ENCODE data around the gene EPAS1. TPM values are rescaled to one million over a fixed set of nuclear protein-coding genes. Genes with fewer than 3 reads are reported as not detected.

Gene EPAS1
- polyA plus RNA-seq, 1 of the 3 experiments (the other 2 are of a cell fraction) = 69.2 TPM

DNA sequence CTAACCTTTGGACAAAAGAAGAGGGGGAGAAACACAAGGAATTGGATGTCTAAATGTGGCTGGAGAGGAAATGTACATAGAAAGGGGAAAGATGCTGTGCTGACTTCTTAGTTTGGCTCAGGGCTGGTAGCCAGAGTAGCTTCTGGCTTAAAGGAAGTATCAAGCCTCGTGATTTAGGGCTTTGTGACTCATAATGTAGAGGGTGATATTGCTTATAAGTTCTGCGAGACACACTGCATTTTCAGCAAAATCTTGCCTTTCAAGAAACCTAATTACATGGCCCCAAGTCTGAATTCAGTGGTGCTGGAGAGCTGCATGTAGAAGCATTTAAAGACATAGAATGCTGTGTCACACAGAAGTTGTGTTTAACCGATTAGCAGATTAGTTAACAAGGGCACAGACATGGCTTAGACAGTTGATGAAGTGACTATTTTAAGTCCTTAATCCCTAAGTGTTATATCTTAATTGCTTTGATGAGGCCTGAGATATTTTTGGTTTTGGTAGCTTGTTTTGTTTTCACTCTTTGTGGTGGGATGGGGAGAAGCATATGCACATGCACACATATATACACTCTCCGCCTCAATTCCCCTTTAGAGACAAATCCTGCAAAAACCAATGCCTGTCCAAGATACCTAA, 66.4 kb downstream of the EPAS1 start:
- peaks cover 14 to 66% of the 10 kb centered on the region in 2 experiments; a peak in 3 of 4 replicates for H3K4me1 ChIP-seq (ENCODE audit: control insufficient read depth in 1 of 2, insufficient read depth in 2 of 2, low read depth in 1 of 2, low read length in 1 of 2)
- no peaks in the 10 kb centered on the region for H3K27me3 ChIP-seq (ENCODE audit: insufficient read depth)
- no peaks in the 10 kb centered on the region for H4K20me1 ChIP-seq (ENCODE audit: insufficient read depth)
- POLR2A ChIA-PET = interaction anchor here (1.0 to 1.1 kb wide), 2 partner anchors 10 to 26 kb away, joined by 3 read pairs; no protein-coding TSS in a partner anchor
- no peak overlapping the region for H2AFZ ChIP-seq (ENCODE audit: low read depth)
- no peak overlapping the region; the same call in 1 of the 2 replicates for H3K9ac ChIP-seq
- H3K36me3 ChIP-seq (replicated peaks in 1 of 2; ENCODE audit: control insufficient read depth in 1 of 2, insufficient read depth in 2 of 2, low read length in 1 of 2) = peaks cover 49 to 75% of the 10 kb centered on the region in 2 experiments
- no peaks in the 10 kb centered on the region for H3F3A ChIP-seq (replicated peaks; ENCODE audit: insufficient read depth)
- no peak for DNase-seq
- peaks cover 28% of the 10 kb centered on the region for H3K79me2 ChIP-seq (ENCODE audit: insufficient read depth)
- no peak overlapping the region for H3K4me2 ChIP-seq
- H3K9me2 ChIP-seq = no peaks in the 10 kb centered on the region
- TF ChIP-seq MXI1 (IDR thresholded peaks at IDR 0.05; ENCODE audit: low read depth, low read length) (no peak), NRF1 (IDR thresholded peaks at IDR 0.05; ENCODE audit: low read depth, low read length) (no peak), RCOR1 (IDR thresholded peaks at IDR 0.05; ENCODE audit: low read length) (no peak), SMC3 (IDR thresholded peaks at IDR 0.05; ENCODE audit: low read depth, low read length) (no peak), GATA2 (CRISPR knock-in tag; IDR thresholded peaks at IDR 0.05) (no peak), FOXM1 (IDR thresholded peaks at IDR 0.05; ENCODE audit: low read depth) (no peak), TEAD4 (IDR thresholded peaks at IDR 0.05; ENCODE audit: borderline replicate concordance, insufficient read depth) (no peak), RAD21 (IDR thresholded peaks at IDR 0.05; ENCODE audit: low read length) (no peak), SIN3A (IDR thresholded peaks at IDR 0.05; ENCODE audit: borderline replicate concordance, low read depth, low read length) (no peak), NFIC (IDR thresholded peaks at IDR 0.05; ENCODE audit: borderline replicate concordance) (0 out of 2 replicates have a peak, but pooled peaks have one; percentile 22), FOSL2 (IDR thresholded peaks at IDR 0.05; ENCODE audit: borderline replicate concordance, low read depth) (peak; percentile 48; the same call in 1 of the 2 replicates), CHD2 (IDR thresholded peaks at IDR 0.05; ENCODE audit: low read length, partially characterized antibody) (no peak)
- TF ChIP-seq, protein P1, sequence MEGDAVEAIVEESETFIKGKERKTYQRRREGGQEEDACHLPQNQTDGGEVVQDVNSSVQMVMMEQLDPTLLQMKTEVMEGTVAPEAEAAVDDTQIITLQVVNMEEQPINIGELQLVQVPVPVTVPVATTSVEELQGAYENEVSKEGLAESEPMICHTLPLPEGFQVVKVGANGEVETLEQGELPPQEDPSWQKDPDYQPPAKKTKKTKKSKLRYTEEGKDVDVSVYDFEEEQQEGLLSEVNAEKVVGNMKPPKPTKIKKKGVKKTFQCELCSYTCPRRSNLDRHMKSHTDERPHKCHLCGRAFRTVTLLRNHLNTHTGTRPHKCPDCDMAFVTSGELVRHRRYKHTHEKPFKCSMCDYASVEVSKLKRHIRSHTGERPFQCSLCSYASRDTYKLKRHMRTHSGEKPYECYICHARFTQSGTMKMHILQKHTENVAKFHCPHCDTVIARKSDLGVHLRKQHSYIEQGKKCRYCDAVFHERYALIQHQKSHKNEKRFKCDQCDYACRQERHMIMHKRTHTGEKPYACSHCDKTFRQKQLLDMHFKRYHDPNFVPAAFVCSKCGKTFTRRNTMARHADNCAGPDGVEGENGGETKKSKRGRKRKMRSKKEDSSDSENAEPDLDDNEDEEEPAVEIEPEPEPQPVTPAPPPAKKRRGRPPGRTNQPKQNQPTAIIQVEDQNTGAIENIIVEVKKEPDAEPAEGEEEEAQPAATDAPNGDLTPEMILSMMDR (IDR thresholded peaks at IDR 0.05) = no peak
- TF ChIP-seq, protein P2, sequence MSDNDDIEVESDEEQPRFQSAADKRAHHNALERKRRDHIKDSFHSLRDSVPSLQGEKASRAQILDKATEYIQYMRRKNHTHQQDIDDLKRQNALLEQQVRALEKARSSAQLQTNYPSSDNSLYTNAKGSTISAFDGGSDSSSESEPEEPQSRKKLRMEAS (IDR thresholded peaks at IDR 0.05; ENCODE audit: low read depth) = 0 out of 2 replicates have a peak, but pooled peaks have one; percentile 45
- TF ChIP-seq, protein P3, sequence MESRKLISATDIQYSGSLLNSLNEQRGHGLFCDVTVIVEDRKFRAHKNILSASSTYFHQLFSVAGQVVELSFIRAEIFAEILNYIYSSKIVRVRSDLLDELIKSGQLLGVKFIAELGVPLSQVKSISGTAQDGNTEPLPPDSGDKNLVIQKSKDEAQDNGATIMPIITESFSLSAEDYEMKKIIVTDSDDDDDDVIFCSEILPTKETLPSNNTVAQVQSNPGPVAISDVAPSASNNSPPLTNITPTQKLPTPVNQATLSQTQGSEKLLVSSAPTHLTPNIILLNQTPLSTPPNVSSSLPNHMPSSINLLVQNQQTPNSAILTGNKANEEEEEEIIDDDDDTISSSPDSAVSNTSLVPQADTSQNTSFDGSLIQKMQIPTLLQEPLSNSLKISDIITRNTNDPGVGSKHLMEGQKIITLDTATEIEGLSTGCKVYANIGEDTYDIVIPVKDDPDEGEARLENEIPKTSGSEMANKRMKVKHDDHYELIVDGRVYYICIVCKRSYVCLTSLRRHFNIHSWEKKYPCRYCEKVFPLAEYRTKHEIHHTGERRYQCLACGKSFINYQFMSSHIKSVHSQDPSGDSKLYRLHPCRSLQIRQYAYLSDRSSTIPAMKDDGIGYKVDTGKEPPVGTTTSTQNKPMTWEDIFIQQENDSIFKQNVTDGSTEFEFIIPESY (IDR thresholded peaks at IDR 0.05; ENCODE audit: borderline replicate concordance, low read depth) = no peak
- TF ChIP-seq, protein P4, sequence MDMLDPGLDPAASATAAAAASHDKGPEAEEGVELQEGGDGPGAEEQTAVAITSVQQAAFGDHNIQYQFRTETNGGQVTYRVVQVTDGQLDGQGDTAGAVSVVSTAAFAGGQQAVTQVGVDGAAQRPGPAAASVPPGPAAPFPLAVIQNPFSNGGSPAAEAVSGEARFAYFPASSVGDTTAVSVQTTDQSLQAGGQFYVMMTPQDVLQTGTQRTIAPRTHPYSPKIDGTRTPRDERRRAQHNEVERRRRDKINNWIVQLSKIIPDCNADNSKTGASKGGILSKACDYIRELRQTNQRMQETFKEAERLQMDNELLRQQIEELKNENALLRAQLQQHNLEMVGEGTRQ (IDR thresholded peaks at IDR 0.05; ENCODE audit: borderline replicate concordance, low read depth, low read length) = no peak
- peak overlapping the region; percentile 75 to 98 for H3K27ac ChIP-seq (ENCODE audit: low read depth in 2 of 2, low read length in 1 of 2)
- no peak overlapping the region for H3K4me3 ChIP-seq (ENCODE audit: low read depth in 2 of 2, low read length in 1 of 2)
- CTCF ChIA-PET = interaction anchor here (0.8 to 12.4 kb wide), 13 partner anchors 9 to 364 kb away, joined by 3 to 194 read pairs (median 7); partner anchors contain the start of gene EPAS1
- no peaks in the 10 kb centered on the region for H3K9me3 ChIP-seq
- 61% methylated on average over 4 of the region's 4 CpGs for WGBS (ENCODE audit: low lambda C conversion rate)
